SK-N-MC (cell line): ENCODE results near the gene TSHZ3.

Experiments used
- EZH2 ChIP-seq: fragments of 200-600 bp; sonication (generic); IDR thresholded peaks from one replicate; pipeline ENCODE4 v1.6.1; 2017; ENCODE audit warnings: antibody characterized with exemption
- FOXP2 ChIP-seq: optimal IDR thresholded peaks from 2 replicates; pipeline ENCODE3; 2011; ENCODE audit warnings: mild to moderate bottlenecking, moderate library complexity; ENCODE audit not compliant: insufficient read depth; ENCODE audit errors: extremely low read length, control extremely low read depth
- POLR2AphosphoS5 ChIP-seq: IDR thresholded peaks from 2 replicates; pipeline ENCODE4 v1.6.1; 2012; ENCODE audit warnings: mild to moderate bottlenecking, low read depth, low read length, borderline replicate concordance

- TF ChIP-seq POLR2AphosphoS5 (no peak), EZH2 (no peak), FOXP2 (no peak)
Observed at GRCh38 chr19:31314156-31314555, 35.1 kb downstream of the TSHZ3 start.
